Measurements from ENCODE around the gene KRT2. TPM values are rescaled to one million over a fixed set of nuclear protein-coding genes. Genes with fewer than 3 reads are reported as not detected.
A peak's percentile ranks its signal among the peaks of the same experiment; 100 is the strongest.

KRT2 gene
- total and polyA plus RNA-seq, 9 of the 15 experiments (the other 6 are each of a cell fraction or from before 2014, with no cell fraction given) = 0.03 to 0.69 (median 0.07) TPM; not detected in 2

- TF ChIP-seq U2AF2 (optimal IDR thresholded peaks at IDR 0.05; ENCODE audit: low read depth, low read length) = no peak
- 0 out of 2 replicates have a peak, but pooled peaks have one; percentile 20 for TF ChIP-seq ZBTB17 (CRISPR knock-in tag; IDR thresholded peaks at IDR 0.05)
- 0 out of 2 replicates have a peak, but pooled peaks have one; percentile 29 for TF ChIP-seq E4F1 (CRISPR knock-in tag; IDR thresholded peaks at IDR 0.05; ENCODE audit: borderline replicate concordance)
- TF ChIP-seq GTF3C2 (IDR thresholded peaks at IDR 0.05; ENCODE audit: borderline replicate concordance, extremely low read depth, insufficient read length) = no peak
- TF ChIP-seq ZC3H4 (CRISPR knock-in tag; IDR thresholded peaks at IDR 0.05; ENCODE audit: borderline replicate concordance) = no peak
- peak; percentile 23; the same call in 1 of the 2 replicates for TF ChIP-seq NR2C1 (IDR thresholded peaks at IDR 0.05)
- TF ChIP-seq NR2C1 (tag; IDR thresholded peaks at IDR 0.05) = peak; percentile 68
- TF ChIP-seq ZHX1 (conservative IDR thresholded peaks at IDR 0.05; ENCODE audit: low read length) = no peak
- TF ChIP-seq ZNF518B (CRISPR knock-in tag; IDR thresholded peaks at IDR 0.05) = no peak
- TF ChIP-seq ZNF445 (CRISPR knock-in tag; IDR thresholded peaks at IDR 0.05; ENCODE audit: low read depth) = no peak
- no peak for TF ChIP-seq KDM4B (IDR thresholded peaks at IDR 0.05; ENCODE audit: borderline replicate concordance in 2 of 2, low read depth in 1 of 2)
- no peak; the same call in 1 of the 2 replicates for TF ChIP-seq MAFF (IDR thresholded peaks at IDR 0.05; ENCODE audit: low read length)
- TF ChIP-seq MIER1 (IDR thresholded peaks at IDR 0.05; ENCODE audit: low read depth) = no peak
- peak; percentile 75 for TF ChIP-seq SMAD1 (IDR thresholded peaks at IDR 0.05; ENCODE audit: low read depth, low read length, partially characterized antibody)
Measured at GRCh38 chr12:52662093-52662917, 10.3 kb upstream of the KRT2 start (continued).

All from K562 (cell line).